ENCODE results near the gene KCNIP4. TPM values are rescaled to one million over a fixed set of nuclear protein-coding genes. Genes with fewer than 3 reads are reported as not detected.

KCNIP4 gene
- total and polyA plus RNA-seq, 9 of the 15 experiments (the other 6 are each of a cell fraction or from before 2014, with no cell fraction given): 0.25 to 0.41 TPM; not detected in 7

GRCh38 chr4:21655031-21655430 is 293.5 kb downstream of the KCNIP4 start (continued):
- TF ChIP-seq KDM4B (IDR thresholded peaks at IDR 0.05; ENCODE audit: borderline replicate concordance in 2 of 2, low read depth in 1 of 2) (no peak), TCF3 (CRISPR knock-in tag; IDR thresholded peaks at IDR 0.05) (no peak), RFX7 (CRISPR knock-in tag; IDR thresholded peaks at IDR 0.05) (no peak), MITF (IDR thresholded peaks at IDR 0.05) (no peak), PHF8 (IDR thresholded peaks at IDR 0.05; ENCODE audit: borderline replicate concordance, low read length) (no peak), ATF7 (IDR thresholded peaks at IDR 0.05) (no peak), ETV1 (tag; conservative IDR thresholded peaks at IDR 0.05; ENCODE audit: low read depth) (no peak), HDGF (IDR thresholded peaks at IDR 0.05) (no peak), ZBTB7A (IDR thresholded peaks at IDR 0.05; ENCODE audit: borderline replicate concordance, control insufficient read depth, low read depth, low read length) (no peak), NBN (IDR thresholded peaks at IDR 0.05; ENCODE audit: low read depth) (no peak)

DNA sequence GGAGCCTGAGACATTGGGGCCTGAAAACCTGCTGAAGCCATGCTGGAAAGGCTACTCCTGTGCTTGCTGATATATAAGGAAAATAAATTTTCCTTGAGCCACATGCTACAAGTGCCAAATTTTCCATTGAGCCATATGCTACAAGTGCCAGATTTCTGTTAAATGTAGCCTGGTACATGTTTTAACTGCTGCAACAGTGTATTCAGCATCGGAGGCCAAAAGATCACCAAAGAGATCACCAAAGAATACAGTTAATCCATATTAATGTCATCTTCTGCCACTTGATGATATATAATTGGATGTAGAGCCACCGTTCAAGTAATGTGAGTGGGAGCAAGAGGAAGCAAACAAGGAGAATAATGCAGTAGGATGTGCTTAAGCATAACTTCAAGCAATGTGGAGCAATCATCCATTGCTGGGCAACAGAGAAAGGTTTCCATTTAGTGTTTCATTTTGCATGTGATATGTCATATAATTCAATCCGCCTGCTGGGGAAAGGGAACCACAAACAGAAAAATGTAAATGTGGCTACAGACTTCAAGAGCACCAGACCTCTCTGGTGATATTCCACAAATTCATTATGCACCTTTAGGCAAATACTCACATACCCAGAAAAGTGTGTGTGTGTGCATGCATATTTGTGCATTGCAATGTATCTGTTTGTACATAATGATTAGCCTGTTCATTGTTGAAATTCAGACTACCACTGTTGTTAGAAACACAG is 295.9 kb downstream of the KCNIP4 start:
- no peak overlapping the region for H2AFZ ChIP-seq (ENCODE audit: low read depth, low read length)
- H3K4me1 ChIP-seq (replicated peaks in 1 of 2; ENCODE audit: control insufficient read depth in 2 of 2, insufficient read depth in 2 of 2, low read length in 2 of 2): no peaks in the 10 kb centered on the region
- H3K9ac ChIP-seq (ENCODE audit: insufficient read depth in 1 of 2, low read depth in 2 of 2, low read length in 2 of 2): no peak overlapping the region
- no peaks in the 10 kb centered on the region for H4K20me1 ChIP-seq (replicated peaks; ENCODE audit: control insufficient read depth, insufficient read depth, low read length)
- no peaks in the 10 kb centered on the region for H3K36me3 ChIP-seq (ENCODE audit: control insufficient read depth, insufficient read depth, low read length)
- no peak overlapping the region for H3K4me3 ChIP-seq
- FAIRE-seq (no peak), DNase-seq (ENCODE audit: extremely low read depth in 1 of 4, low spot score in 3 of 4) (no peak), ATAC-seq (no peak)
- no peaks in the 10 kb centered on the region; the same call in 1 of the 2 replicates for H3K9me3 ChIP-seq (replicated peaks; ENCODE audit: control insufficient read depth, insufficient read depth, low read depth, low read length)
- in situ Hi-C loops (cut with MboI) (no loop called here), intact Hi-C loops (cut with micrococcal nuclease) (no loop called here)
- no peaks in the 10 kb centered on the region for H3K27me3 ChIP-seq (ENCODE audit: control insufficient read depth in 2 of 2, insufficient read depth in 2 of 2, low read length in 2 of 2)
- no peaks in the 10 kb centered on the region for H3K9me1 ChIP-seq (ENCODE audit: control insufficient read depth, insufficient read depth, low read length)
- 8% methylated on average over 3 of the region's 3 CpGs for WGBS (ENCODE audit: insufficient coverage, low coverage, missing lambda C conversion rate)
- POLR2A ChIA-PET: no interaction called here
- no peak overlapping the region for H3K4me2 ChIP-seq (ENCODE audit: insufficient read depth, low read length)
- H3K79me2 ChIP-seq (ENCODE audit: control insufficient read depth, insufficient read depth, low read length): no peaks in the 10 kb centered on the region
- no TSS peak for BruUV-seq (replicated peaks)
- H3K27ac ChIP-seq (ENCODE audit: extremely low read depth, low read depth, low read length): no peak overlapping the region
- CTCF ChIA-PET (ENCODE audit: low intra/inter-chr PET ratio): no interaction called here
- TF ChIP-seq ZNF695 (CRISPR knock-in tag; IDR thresholded peaks at IDR 0.05): no peak
- TF ChIP-seq SLC30A9 (CRISPR knock-in tag; IDR thresholded peaks at IDR 0.05): no peak
- no peak for TF ChIP-seq ZNF384 (IDR thresholded peaks at IDR 0.05; ENCODE audit: low read depth, low read length)
- TF ChIP-seq E2F3 (CRISPR knock-in tag; IDR thresholded peaks at IDR 0.05): no peak
- no peak for TF ChIP-seq ZBTB5 (IDR thresholded peaks at IDR 0.05)
- TF ChIP-seq RB1 (IDR thresholded peaks at IDR 0.05; ENCODE audit: low read depth): no peak
- TF ChIP-seq ZNF354B (CRISPR knock-in tag; IDR thresholded peaks at IDR 0.05): no peak
- no peak for TF ChIP-seq SMARCC2 (IDR thresholded peaks at IDR 0.05; ENCODE audit: low read depth)
- no peak for TF ChIP-seq ZNF668 (CRISPR knock-in tag; IDR thresholded peaks at IDR 0.05)
- no peak for TF ChIP-seq NRF1 (conservative IDR thresholded peaks at IDR 0.05 in 1 of 2, IDR thresholded peaks at IDR 0.05 in 1 of 2)
- no peak for TF ChIP-seq TBL1XR1 (IDR thresholded peaks at IDR 0.05; ENCODE audit: low read length in 2 of 2)
- TF ChIP-seq ZNF717 (CRISPR knock-in tag; IDR thresholded peaks at IDR 0.05): no peak
